SU-DHL-6 (cell line): Measurements from ENCODE around the gene TMEM139.

Source experiments
- CTCF ChIP-seq: fragments of 200-600 bp; sonication (generic); IDR thresholded peaks from one replicate; pipeline ENCODE4 v1.5.1; 2017; ENCODE audit warnings: antibody characterized with exemption, mild to moderate bottlenecking, low read length, moderate library complexity; ENCODE audit not compliant: insufficient read depth, poor library complexity, severe bottlenecking
- EZH2phosphoT487 ChIP-seq: fragments of 200-600 bp; sonication (generic), shearing (Covaris generic); conservative IDR thresholded peaks from 2 replicates; pipeline ENCODE4 v1.6.1; 2018; ENCODE audit warnings: mild to moderate bottlenecking, antibody characterized with exemption, low read length, moderate library complexity, mixed read lengths

DNA sequence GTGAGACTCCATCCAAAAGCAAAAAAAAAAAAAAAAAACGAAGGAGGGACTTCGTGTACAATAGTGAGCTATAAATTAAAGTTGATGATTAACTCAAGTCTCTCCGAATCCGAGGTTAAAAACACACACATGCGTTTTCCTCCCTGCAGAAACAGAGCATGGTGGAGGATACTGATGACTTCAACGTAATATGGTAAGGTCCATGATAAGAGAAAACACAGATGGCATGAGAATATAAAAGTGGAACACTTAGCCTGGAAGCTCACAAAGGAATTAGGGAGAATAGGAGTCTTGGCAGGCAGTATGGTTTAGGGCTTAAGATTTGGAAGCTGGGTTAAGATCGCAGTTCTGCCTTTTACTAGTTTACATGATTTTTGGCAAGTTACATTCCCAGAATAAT is 41.6 kb upstream of the TMEM139 start:
- TF ChIP-seq CTCF = no peak
- TF ChIP-seq EZH2phosphoT487 = no peak
